Ascending aorta (tissue), 2 donors: ENCODE results near the gene ENOX1. TPM values are rescaled to one million over a fixed set of nuclear protein-coding genes. Genes with fewer than 3 reads are reported as not detected.

ENCODE experiments used
- DNase-seq, 2 donors: peaks; one replicate each; pipeline ENCODE4 v3.0.0-alpha.2; 2019; ENCODE audit warnings: low spot score in 2 of 2
- H3K27ac ChIP-seq, 2 donors: fragments of 200-600 bp; sonication (generic); one replicate each; pipeline ENCODE4 v1.5.1; 2016 to 2017; ENCODE audit warnings: mild to moderate bottlenecking in 1 of 2
- H3K27me3 ChIP-seq: fragments of 200-600 bp; sonication (generic); one replicate; pipeline ENCODE4 v1.5.1; 2017
- H3K36me3 ChIP-seq, 2 donors: fragments of 200-600 bp; sonication (generic); one replicate each; pipeline ENCODE4 v1.5.1; 2016
- H3K4me1 ChIP-seq, 2 donors: fragments of 200-600 bp; sonication (generic); one replicate each; pipeline ENCODE4 v1.5.1; 2016 to 2017; ENCODE audit warnings: mild to moderate bottlenecking in 1 of 2
- H3K4me3 ChIP-seq, 2 donors: fragments of 200-600 bp; sonication (generic); one replicate each; pipeline ENCODE4 v1.5.1; 2016 to 2017; ENCODE audit warnings: mild to moderate bottlenecking in 1 of 2
- H3K9me3 ChIP-seq, 2 donors: fragments of 200-600 bp; sonication (generic); one replicate each; pipeline ENCODE4 v1.5.1; 2016
- CTCF ChIP-seq, 3 experiments: fragments of 200-600 bp in 2 of 3; fragments of 450-650 bp in 1 of 3; sonication (generic) in 2 of 3; IDR thresholded peaks; one replicate each; pipeline ENCODE4 v1.5.1; 2016 to 2019; ENCODE audit warnings: antibody characterized with exemption in 3 of 3, mild to moderate bottlenecking in 1 of 3, moderate library complexity in 1 of 3
- intact Hi-C: fragments of 100-400 bp; cut with DNase I; formaldehyde crosslinking; loops from one replicate; pipeline ENCODE4 v1.15.1; 2023
- total RNA-seq: library from RNA; depleted of rRNA; stranded (reverse); fragments of >200 nt; gene quantifications from one replicate; pipeline ENCODE4 v1.1.0, GENCODE V29; 2016

Gene ENOX1
- total RNA-seq, 1 donor from 2014 or later: 0.21 TPM

- H3K9me3 ChIP-seq: no peaks in the 10 kb centered on the region
- H3K27ac ChIP-seq: no peak overlapping the region
- no peak overlapping the region for H3K4me3 ChIP-seq
- no peaks in the 10 kb centered on the region for H3K4me1 ChIP-seq
- no peaks in the 10 kb centered on the region for H3K36me3 ChIP-seq
- no peak for DNase-seq
- no peaks in the 10 kb centered on the region for H3K27me3 ChIP-seq
- no peak for TF ChIP-seq CTCF (IDR thresholded peaks at IDR 0.05)
- intact Hi-C loops: no loop called here
Observed at GRCh38 chr13:43389573-43389972, 397.2 kb downstream of the ENOX1 start.

- Histone ChIP-seq H3K4me3 (no peak overlapping the region), H3K27me3 (no peaks in the 10 kb centered on the region), H3K27ac (no peak overlapping the region), H3K36me3 (no peaks in the 10 kb centered on the region), H3K9me3 (no peaks in the 10 kb centered on the region), H3K4me1 (no peaks in the 10 kb centered on the region)
- DNase-seq: no peak
- TF ChIP-seq CTCF (IDR thresholded peaks at IDR 0.05): no peak
- intact Hi-C loops: no loop called here
Observed at GRCh38 chr13:43388282-43389034, 398.3 kb downstream of the ENOX1 start.

DNA sequence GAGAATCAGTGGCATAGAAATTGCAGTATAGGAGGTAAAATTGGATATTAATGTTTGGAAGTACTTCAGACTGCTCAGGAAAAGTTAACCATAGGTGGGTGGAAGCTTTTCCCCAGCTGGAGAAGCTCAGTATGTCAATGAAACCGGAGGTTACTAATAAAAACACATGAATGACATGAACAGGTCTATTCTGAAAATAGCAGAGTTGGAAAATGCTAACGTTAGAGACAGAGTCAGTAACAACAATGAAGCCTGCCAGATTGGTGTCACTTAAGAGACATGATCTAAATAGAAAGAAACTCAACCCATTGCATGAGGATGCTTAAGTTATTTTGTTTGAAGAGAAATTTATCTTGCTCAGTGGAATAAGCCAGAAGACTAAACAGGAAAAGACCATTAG, 398.9 kb downstream of the ENOX1 start:
- H3K27ac ChIP-seq: no peak overlapping the region
- TF ChIP-seq CTCF (IDR thresholded peaks at IDR 0.05): no peak

DNA sequence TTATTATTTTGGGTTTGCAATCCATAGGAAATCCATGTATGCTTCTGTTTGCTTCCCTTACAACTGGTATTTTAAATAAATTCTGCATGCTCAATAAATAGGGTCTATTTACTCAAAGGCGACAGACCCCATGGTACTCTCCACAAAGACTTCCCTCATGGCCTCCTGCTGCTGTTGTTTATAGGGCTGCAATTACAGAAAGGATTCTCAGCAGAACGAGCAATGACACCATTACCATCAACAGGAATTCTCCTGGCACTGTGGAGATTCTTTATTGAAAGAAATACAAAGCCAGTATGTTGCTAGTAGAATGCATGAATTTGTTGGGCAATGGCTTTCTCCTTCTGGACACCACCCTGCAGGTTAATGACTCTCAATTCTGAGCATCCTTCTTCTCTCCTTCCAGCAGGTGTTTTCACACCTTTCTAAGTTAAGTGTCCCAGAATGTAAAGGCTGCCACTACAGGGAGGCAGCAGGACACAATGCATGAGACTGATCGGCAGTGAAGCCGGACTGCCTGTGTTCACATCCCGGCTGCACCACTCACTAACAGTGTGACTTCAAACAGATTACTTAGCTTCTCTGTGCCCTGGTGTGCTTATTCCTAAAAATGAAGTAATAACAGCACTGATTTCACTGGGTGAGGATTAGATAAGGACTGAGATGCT, 403.1 kb downstream of the ENOX1 start:
- Histone ChIP-seq H3K27me3 (no peaks in the 10 kb centered on the region), H3K36me3 (no peaks in the 10 kb centered on the region), H3K4me1 (no peaks in the 10 kb centered on the region), H3K4me3 (no peak overlapping the region), H3K27ac (no peak overlapping the region), H3K9me3 (peaks cover 0 to 4% of the 10 kb centered on the region in 2 donors)
- TF ChIP-seq CTCF (IDR thresholded peaks at IDR 0.05): no peak
- intact Hi-C loops: no loop called here
- no peak for DNase-seq

More for the DNA sequence above, 398.9 kb downstream of the ENOX1 start:
- no peaks in the 10 kb centered on the region for H3K9me3 ChIP-seq
- H3K4me1 ChIP-seq: no peaks in the 10 kb centered on the region
- no peaks in the 10 kb centered on the region for H3K27me3 ChIP-seq
- H3K4me3 ChIP-seq: no peak overlapping the region
- H3K36me3 ChIP-seq: no peaks in the 10 kb centered on the region
- DNase-seq: no peak
- intact Hi-C loops: no loop called here

- H3K4me3 ChIP-seq: no peak overlapping the region
- no peak overlapping the region for H3K27ac ChIP-seq
- intact Hi-C loops: no loop called here
- H3K27me3 ChIP-seq: no peaks in the 10 kb centered on the region
- peaks cover 0 to 4% of the 10 kb centered on the region in 2 donors for H3K9me3 ChIP-seq
- H3K4me1 ChIP-seq: no peaks in the 10 kb centered on the region
- no peaks in the 10 kb centered on the region for H3K36me3 ChIP-seq
- DNase-seq: no peak
- no peak for TF ChIP-seq CTCF (IDR thresholded peaks at IDR 0.05)
Observed at GRCh38 chr13:43379738-43380137, 407.0 kb downstream of the ENOX1 start.
